Measurements from ENCODE around the gene ZDHHC17.
"Not testable (repeated sequence)": the region's sequence is repeated elsewhere in the genome, so short reads cannot be mapped to it uniquely, and the experiment has no call there.

The ZDHHC17 gene, protein sequence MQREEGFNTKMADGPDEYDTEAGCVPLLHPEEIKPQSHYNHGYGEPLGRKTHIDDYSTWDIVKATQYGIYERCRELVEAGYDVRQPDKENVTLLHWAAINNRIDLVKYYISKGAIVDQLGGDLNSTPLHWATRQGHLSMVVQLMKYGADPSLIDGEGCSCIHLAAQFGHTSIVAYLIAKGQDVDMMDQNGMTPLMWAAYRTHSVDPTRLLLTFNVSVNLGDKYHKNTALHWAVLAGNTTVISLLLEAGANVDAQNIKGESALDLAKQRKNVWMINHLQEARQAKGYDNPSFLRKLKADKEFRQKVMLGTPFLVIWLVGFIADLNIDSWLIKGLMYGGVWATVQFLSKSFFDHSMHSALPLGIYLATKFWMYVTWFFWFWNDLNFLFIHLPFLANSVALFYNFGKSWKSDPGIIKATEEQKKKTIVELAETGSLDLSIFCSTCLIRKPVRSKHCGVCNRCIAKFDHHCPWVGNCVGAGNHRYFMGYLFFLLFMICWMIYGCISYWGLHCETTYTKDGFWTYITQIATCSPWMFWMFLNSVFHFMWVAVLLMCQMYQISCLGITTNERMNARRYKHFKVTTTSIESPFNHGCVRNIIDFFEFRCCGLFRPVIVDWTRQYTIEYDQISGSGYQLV

DNA sequence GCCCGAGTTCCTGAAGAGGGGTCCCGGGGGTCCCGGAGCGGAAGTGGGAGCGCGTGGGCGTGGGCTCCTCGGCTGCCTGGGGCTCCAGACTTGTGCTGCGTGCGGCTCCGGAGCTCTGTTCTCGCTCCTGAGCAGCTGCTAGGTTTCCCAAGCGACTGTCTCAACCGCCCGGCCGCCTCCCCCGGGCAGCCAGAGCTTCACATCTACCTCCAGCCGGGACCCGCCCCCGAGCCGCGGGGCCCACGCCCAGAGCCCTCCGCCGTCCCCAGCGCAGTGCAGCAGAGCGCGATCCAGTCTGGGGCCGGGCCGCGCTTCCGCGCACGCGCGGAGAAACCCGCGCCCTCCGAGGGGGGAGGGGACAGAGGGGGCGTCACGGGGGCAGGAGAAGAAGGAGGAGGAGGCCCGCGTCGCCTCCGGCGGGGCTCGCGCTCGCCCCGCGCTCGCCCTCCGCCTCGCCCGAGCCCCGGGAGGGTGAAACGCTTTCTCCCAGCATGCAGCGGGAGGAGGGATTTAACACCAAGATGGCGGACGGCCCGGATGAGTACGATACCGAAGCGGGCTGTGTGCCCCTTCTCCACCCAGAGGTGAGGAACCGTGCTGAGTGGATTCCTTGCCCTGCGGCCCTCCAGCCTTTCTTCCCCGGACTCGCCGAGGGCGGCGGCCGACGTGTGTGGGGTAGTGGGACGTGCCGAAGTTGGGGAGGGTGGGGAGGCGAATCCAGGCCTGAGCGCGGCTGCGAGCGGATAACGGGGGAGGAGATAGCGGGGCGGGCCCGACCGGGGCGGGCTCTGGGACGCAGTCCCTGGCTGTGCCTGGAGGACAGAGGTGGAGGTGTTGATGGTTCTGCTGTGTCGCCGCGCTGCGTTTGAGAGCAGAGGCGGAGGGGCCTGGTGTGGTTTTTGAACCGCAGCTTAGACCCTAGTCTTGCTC is at the start of gene ZDHHC17:
TSS of gene ZDHHC17 (plus strand) at position 370 of the 930 bp plus-strand sequence. CDS start at position 492, 122 bp downstream.
- peak; percentile 90 for DNase-seq

DNA sequence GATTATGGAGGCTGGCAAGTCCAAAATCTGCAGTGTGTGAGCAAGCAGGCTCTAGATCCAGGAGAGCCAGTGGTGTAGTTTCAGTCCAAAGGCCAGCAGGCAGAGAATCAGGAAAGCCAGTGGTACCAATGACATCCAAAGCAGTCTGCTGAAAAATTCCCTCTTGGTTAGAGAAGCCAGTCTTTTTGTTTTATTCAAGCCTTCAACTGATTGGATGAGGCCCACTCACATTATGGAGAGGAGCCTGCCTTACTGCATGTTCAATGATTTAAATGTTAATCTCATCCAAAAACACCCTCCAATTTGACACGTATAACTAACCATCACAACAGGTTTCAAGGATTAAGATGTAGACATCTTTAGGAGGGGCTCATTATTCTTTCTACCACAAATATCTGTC is 49.5 kb upstream of the ZDHHC17 start:
- DNase-seq: no peak

DNA sequence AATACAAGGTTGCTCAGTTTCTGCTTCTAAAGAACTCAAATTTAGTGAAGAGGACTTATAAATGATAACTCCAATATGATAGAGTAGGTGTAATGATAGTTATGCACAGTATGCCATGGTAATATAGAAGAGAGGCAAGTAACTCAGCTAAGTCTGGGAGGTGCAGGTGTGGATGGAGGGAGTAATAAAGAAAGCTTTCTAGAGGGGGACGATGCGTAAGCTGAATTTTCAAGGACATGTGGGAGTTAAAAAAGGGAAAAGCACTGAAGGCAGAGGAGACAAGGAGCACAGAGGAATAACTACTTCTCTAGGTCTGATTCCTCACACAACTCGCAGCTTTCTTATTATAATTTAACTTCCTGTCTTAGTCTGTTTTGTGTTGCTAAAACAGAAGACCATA is 49.1 kb upstream of the ZDHHC17 start:
- no peak for DNase-seq

DNA sequence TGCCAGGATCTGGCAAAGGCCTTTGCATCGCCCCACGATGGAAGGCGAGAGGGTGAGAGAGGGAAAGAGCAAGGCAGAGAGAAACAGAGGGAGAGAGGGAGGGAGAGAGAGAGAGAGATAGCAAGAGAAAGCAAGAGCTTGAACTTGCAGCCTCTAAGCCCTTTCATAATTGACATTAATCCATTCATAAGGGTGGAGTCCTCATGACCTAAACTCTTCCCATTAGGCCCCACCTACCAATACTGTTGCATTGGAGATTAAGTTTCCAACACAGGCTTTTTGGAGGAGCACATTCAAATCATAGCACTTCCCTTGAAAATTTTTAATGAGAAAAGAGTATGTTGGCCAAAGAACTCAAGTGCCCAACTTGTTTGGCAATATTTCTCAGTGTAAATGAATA is 48.6 kb upstream of the ZDHHC17 start:
- DNase-seq: no peak

DNA sequence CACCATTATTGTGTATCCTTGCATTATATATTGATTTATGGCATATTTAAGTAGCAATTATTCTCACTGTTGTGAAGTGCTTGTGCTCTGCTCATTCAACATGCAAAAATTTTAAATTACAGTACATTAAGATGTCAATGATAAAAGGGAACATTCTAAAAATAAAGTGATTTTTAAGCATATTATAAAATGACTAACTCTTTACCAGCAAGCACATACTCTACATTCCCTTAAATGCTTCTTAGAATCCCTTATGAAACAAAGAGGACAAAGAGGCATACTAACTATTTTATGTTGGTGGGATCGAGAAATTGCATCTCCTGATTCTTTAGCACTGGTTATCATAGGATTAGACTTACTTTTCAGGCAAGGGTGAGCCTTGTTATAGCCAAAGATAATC is 46.6 kb upstream of the ZDHHC17 start:
- no peak for DNase-seq

DNA sequence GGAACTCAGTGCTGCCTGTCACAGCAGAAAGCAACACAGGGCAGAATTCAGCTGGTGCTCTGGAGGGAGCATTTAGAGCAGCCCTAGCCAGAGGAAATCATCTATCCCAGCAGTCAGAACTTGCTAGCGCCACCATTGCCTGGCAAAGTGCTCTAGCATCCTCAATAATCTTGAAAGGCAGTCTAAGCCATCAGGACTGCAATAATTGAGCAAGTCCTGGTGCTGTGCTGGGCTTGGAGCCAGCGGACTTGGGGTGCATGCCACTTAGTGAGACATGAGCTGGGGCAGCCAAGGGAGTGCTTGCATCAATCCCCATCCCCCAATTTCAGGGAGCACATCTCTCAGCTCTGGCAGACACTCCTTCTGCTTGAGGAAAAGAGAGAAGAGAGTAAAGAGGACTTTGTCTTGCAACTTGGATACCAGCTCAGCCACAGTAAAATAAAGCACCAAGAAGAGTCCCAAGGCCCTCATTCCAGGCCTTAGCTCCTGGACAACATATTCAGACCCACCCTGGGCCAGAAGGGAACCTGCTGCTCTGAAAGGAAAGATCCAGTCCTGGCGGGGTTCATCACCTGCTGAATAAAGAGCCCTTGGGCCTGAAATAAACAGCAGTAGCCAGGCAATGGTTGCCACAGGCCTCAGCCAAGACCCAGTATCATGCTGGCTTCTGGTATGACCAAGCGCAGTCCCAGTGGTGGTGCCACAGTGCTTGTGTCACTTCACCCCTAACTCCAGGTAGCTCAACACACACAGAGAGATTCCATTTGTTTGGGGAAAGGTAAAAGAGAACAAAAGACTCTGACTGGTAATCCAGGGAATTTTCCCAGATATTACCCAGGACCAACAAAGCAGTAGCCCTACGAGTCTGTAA is 44.5 kb upstream of the ZDHHC17 start:
- DNase-seq: no peak

DNA sequence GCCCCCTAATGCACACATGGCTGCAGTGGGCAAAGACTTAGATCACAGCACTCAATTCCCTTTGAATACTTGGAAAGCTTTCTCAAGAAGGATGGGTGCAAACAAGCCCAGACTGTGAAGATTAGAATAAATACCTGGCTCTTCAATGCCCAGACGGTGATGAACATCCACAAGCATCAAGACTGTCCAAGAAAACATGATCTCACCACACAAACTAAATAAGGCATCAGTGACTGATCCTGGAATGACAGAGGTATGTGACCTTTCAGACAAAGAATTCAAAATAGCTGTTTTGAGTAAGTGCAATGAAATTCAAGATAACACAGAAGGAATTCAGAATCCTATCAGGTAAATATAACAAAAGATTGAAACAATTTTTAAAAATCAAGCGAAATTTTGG is 43.8 kb upstream of the ZDHHC17 start:
- no peak for DNase-seq

DNA sequence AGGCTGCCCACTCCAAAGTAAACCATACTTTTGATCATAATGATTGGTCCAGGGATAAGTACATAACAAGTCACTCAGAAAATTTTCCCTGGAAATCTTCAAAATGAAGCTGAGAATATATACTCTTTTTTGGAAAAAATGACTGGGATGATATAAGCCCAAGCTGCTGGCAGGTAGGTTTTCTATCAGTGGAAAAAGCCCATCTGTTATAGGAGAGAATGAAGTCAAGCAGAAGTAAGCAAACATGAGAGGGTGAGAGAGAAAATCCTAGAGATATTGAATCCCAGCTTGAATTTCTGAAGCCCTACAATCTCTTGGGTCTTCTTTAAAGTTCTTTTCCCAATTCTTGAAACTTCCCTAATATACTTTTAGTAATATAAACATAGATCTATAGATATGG is 37.3 kb upstream of the ZDHHC17 start:
- no peak for DNase-seq

DNA sequence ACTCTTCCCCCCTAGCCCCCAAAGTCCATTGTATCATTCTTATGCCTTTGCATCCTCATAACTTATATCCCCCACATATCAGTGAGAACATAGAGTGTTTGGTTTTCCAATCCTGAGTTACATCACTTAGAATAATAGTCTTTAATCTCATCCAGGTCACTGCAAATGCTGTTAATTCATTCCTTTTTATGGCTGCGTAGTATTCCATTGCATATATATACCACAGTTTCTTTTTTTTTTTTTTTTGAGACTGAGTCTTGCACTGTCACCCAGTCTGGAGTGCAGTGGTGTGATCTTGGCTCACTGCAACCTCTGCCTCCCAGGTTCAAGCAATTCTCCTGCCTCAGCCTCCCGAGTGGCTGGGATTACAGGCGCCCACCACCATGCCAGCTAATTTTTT is 31.7 kb upstream of the ZDHHC17 start:
- not testable (repeated sequence) for DNase-seq

DNA sequence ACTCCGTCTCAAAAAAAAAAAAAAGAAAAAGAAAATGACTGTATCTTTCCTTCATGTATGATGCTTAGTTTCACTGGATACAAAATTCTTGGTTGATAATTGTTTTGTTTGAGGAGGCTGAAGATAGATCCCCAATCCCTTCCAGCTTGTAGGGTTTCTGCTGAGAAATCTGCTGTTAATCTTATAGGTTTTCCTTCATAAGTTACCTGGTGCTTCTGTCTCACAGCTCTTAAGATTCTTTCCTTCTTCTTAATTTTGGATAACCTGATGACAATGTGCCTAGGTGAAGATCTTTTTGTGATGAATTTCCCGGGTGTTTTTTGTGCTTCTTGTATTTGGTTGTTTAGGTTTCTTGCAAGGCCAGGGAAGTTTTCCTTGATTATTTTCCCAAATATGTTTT is 26.2 kb upstream of the ZDHHC17 start:
- not testable (repeated sequence) for DNase-seq

DNA sequence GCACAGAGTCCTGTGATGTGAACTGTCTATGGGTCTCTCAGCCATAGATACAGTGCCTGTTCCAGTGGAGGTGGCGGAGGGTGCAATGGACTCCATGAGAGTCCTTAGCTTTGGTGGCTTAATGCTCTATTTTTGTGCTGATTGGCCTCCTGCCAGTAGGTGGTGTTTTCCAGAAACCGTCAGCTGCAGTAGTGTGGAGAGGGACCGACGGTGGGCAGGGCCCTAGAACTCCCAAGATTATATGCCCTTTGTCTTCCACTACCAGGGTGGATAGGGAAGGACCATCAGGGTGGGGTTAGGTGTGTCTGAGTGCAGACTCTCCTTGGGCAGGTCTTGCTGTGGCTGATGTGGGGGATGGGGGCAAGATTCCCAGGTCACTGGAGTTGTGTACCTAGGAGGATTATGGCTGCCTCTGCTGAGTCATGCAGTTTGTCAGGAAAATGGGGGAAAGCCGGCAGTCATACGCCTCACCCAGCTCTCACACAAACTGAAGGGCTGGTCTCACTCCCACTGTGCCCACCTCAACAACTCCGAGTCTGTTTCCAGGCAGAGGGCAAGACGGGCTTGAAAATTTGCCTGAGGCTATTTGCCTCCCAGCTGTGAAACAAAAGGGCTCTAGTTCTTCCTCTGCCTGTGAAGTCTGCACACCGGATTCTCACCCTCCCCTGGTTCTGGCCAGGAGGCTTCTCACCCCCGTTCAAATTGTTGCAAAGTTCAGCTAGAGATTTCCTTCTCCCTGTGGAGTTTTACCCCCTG is 24.9 kb upstream of the ZDHHC17 start:
- no peak for DNase-seq

DNA sequence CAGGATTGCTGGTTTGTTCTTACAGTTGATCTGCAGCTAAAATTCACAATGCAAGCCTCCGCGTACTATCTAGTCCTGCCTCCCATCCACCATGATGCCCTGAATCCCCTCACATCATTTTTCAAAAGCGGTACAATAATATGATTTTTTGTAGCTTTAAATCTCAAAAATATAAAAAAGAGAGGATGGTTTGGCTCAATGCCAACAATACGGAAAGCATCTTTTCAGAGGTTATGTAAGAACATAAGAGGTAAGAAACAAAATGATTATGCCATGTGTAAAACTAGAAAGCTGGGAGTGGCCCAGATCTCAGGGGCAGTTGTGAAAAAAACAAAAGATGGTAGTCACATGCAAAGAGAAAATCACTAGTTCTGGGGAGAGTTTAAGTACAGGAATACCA is 24.0 kb upstream of the ZDHHC17 start:
- DNase-seq: no peak

DNA sequence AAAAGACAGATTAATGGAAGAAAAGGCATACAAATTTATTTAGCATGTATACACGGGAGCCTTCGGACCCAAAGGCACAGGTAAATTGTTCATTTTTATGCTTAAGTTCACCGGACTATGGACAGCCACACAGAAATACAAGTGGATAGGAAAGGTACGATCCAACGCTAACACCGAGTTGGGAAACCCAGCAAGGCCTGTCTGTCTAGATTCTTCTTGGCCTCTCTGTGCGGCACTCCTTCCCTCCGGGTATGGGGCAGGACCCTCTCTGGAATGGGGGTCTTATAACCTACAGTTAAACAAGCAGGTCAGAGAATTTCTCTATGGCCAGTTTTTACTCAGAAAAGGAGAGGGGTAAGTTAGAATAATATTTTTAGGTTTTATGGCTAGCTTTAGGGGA is 23.4 kb upstream of the ZDHHC17 start:
- DNase-seq: no peak

DNA sequence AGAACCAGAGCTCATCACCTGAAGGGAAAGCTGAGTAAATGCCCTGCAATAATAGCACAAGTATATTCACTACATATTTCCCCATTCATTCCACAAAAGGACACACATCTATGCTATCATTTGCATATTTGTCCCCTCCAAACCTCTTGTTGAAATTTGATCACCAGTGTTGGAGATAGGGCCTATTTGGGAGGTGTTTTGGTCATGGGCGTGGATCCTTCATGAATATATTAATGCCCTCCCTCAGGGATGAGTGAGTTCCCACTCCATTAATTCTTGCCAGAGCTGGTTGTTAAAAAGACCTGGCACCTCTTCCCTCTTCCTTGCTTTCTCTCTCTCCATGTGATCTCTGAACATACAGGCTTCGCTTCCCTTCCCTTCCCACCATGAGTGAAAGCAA is 18.6 kb upstream of the ZDHHC17 start:
- no peak for DNase-seq

DNA sequence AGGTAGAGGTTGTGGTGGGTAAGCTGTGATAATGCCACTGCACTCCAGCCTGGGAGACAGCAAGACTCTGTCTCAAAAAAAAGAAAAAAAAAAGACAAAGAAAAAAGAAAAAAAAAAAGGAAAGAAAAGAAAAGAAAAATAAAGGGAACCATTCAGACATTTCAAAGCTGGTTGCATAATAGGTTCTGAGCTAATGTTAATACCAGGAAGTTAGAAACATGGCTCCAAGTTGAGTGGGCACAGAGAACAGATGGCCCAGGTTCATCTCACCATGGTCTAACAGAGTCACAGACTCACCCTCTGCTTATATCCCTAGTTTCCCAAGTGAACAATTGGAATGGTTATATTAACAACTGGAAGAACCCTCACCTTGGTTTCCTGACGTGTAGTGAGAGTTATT is 17.4 kb upstream of the ZDHHC17 start:
- DNase-seq: no peak

DNA sequence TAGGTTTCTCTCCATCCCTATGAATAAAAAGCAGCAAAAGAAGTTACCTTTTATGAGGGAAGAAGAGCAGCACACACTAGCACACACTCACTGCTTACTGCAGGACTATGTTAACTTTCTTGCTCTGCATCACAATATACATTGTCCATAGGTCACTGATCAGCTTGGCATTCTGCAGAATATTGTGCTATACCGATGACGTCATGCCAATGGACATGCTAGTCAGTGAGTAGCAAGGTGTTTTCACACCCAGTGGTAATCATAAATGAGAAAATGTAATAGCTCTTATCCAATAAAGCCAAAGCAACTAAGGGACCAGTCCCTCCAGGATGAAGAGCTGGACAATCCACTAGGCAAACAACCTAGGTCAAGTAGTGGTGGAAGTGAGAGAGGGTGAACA is 16.7 kb upstream of the ZDHHC17 start:
- no peak for DNase-seq

DNA sequence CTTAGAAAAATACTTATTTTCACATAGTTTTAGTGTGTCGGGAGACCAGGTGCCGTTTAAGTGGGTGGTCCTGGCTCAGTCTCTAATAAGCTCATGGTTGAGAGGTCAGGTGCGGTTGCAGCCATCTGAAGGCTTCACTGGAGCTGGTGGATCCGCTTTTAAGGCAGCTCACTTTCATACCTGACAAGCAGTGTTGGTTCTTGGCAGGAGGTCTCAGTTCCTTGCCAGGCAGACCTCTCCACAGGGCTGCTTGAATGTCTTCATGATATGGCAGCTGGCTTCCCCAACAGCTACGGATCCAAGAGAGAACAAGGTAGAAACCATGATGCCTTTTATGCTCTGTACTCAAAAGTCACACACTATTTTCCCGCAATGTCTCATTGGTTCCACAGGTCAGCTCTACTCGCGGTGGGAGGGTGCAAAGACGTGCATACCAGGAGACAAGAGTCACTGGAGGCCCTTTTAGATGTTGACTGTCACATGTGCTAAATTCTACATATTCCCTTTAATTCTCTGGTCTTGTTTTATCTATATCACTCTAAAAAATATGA is 8.0 kb upstream of the ZDHHC17 start:
- no peak for DNase-seq

DNA sequence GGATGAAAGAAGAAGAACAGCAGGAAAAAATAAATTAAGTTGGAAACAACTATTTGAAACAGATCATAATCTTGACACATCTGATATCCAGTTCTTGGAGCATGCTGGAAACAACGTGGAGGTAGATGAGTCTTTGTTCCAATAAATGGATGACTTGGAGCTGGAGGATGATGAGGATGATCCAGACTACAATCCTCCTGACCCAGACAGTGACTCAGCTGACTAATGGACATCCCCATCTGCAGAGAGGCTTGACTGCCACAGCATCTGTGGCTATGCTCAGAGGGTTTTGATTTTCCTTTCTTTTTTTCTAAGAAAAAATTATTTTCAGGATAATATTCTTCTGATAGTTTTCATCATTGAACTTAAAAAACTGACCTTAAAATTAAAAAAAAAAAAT is 6.2 kb upstream of the ZDHHC17 start:
- DNase-seq: no peak

DNA sequence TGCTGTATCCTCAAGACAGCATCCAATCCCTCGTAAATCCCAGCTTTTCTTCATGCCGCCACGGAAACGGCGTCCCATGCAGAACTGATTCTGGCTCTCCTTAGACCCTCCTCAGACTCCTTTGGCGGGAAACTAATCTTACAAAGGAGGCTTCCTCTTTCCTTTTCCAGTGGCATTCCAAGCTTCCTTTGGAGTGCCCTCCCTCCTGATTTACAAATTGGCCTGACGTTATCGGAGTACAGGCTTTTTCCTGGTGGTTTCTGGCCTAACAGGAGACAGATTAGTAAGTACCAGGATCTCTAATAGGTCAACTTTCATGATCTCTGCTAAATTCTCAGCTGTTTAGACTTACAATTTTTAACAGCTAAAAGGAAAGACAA is 1.3 kb upstream of the ZDHHC17 start:
- no peak for DNase-seq

DNA sequence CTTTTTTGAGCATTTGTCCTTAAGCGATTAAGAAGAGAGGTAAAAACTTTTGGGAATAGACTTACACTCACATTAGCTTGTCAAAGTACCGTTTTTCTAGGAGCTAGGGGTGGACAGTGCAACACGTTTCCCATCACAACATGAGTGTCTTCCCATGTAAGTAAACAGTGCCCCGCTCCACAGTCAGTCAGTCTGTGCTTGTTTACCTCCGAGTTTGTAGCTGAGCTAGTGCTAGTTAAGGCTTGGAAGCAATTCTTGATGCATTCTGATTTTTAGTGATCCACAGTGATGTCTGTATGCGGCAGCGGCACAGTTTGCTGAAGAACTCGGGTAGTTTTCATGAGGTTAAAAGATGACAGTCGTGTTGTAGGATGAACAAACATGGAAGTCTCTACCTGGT is 941 bp downstream of the ZDHHC17 start:
- DNase-seq: no peak

DNA sequence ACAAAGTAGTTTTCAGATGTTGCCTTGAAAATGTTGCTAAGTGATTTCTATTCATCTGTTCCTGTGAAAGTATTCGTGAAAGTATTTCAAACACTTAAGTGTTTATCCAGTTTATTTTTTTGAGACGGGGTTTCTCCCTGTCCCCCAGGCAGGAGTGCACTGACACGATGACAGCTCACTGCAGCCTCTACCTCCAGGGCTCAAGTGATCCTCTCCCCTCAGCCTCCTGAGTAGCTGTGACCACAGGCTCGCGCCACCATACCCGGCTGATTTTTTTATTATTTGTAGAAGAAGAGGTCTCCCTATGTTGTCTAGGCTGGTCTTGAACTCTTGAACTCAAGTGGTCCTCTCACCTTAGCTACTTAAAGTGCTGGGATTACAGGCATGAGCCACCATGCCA is 1.7 kb downstream of the ZDHHC17 start:
- no peak for DNase-seq

DNA sequence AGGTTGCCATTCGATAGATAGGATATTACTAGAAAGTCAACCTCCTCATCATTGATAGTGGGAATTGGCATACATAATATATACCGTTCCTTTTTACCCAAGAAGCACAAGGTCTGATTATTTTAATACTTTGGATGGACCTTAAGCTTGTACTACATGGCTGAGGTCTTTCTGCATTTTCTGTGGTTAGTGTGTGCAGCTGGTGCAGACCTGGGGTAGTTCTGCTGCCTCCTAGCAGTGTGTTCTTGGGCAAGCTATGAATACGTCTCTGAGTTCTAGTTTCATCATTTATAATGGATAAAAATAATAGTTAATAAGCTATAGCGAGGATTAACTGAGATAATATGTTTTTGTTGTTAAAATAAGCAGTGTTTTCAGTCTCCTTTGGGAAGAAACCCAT is 2.2 kb downstream of the ZDHHC17 start:
- no peak for DNase-seq

Measured in T1000 (cell line).